ENCODE data around the gene LIPA.

DNA sequence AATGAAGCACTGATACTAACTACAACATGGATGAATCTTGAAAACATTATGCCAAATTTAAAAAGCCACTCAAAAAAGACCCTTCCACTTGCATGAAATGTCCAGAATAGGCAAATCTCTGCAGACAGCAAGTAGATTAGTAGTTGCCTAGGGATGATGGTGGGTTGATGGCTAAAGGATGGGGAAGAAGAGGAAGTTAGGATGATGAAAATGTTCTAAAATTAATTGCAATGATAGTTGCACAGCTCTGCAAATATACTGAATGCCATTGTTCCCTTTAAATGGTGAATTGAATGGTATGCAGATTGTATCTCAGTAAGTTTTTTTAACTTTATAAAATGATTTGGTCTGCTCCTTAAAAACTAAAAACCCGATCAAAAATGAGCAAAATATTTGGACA is 7.3 kb upstream of the LIPA start:
- no peak for TF ChIP-seq TCF4 (CRISPR knock-in tag; IDR thresholded peaks at IDR 0.05; ENCODE audit: borderline replicate concordance)
- TF ChIP-seq, protein P1, sequence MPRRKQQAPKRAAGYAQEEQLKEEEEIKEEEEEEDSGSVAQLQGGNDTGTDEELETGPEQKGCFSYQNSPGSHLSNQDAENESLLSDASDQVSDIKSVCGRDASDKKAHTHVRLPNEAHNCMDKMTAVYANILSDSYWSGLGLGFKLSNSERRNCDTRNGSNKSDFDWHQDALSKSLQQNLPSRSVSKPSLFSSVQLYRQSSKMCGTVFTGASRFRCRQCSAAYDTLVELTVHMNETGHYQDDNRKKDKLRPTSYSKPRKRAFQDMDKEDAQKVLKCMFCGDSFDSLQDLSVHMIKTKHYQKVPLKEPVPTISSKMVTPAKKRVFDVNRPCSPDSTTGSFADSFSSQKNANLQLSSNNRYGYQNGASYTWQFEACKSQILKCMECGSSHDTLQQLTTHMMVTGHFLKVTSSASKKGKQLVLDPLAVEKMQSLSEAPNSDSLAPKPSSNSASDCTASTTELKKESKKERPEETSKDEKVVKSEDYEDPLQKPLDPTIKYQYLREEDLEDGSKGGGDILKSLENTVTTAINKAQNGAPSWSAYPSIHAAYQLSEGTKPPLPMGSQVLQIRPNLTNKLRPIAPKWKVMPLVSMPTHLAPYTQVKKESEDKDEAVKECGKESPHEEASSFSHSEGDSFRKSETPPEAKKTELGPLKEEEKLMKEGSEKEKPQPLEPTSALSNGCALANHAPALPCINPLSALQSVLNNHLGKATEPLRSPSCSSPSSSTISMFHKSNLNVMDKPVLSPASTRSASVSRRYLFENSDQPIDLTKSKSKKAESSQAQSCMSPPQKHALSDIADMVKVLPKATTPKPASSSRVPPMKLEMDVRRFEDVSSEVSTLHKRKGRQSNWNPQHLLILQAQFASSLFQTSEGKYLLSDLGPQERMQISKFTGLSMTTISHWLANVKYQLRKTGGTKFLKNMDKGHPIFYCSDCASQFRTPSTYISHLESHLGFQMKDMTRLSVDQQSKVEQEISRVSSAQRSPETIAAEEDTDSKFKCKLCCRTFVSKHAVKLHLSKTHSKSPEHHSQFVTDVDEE (CRISPR knock-in tag; IDR thresholded peaks at IDR 0.05), result no peak
- TF ChIP-seq ZNF70 (CRISPR knock-in tag; IDR thresholded peaks at IDR 0.05), result no peak
- no peak for TF ChIP-seq ZNF8 (CRISPR knock-in tag; IDR thresholded peaks at IDR 0.05)
- TF ChIP-seq ZFP30 (CRISPR knock-in tag; IDR thresholded peaks at IDR 0.05), result no peak
- TF ChIP-seq, protein P2, sequence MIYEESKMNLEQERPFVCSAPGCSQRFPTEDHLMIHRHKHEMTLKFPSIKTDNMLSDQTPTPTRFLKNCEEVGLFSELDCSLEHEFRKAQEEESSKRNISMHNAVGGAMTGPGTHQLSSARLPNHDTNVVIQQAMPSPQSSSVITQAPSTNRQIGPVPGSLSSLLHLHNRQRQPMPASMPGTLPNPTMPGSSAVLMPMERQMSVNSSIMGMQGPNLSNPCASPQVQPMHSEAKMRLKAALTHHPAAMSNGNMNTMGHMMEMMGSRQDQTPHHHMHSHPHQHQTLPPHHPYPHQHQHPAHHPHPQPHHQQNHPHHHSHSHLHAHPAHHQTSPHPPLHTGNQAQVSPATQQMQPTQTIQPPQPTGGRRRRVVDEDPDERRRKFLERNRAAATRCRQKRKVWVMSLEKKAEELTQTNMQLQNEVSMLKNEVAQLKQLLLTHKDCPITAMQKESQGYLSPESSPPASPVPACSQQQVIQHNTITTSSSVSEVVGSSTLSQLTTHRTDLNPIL (CRISPR knock-in tag; IDR thresholded peaks at IDR 0.05; ENCODE audit: low read depth), result no peak
- no peak for TF ChIP-seq CSDC2 (CRISPR knock-in tag; IDR thresholded peaks at IDR 0.05)
- no peak for TF ChIP-seq GLIS3 (CRISPR knock-in tag; IDR thresholded peaks at IDR 0.05)
- TF ChIP-seq BACH2 (CRISPR knock-in tag; IDR thresholded peaks at IDR 0.05; ENCODE audit: borderline replicate concordance), result no peak
- TF ChIP-seq SNAI2 (CRISPR knock-in tag; IDR thresholded peaks at IDR 0.05), result no peak
- no peak for TF ChIP-seq RARB (CRISPR knock-in tag; IDR thresholded peaks at IDR 0.05)
- TF ChIP-seq, protein P3, sequence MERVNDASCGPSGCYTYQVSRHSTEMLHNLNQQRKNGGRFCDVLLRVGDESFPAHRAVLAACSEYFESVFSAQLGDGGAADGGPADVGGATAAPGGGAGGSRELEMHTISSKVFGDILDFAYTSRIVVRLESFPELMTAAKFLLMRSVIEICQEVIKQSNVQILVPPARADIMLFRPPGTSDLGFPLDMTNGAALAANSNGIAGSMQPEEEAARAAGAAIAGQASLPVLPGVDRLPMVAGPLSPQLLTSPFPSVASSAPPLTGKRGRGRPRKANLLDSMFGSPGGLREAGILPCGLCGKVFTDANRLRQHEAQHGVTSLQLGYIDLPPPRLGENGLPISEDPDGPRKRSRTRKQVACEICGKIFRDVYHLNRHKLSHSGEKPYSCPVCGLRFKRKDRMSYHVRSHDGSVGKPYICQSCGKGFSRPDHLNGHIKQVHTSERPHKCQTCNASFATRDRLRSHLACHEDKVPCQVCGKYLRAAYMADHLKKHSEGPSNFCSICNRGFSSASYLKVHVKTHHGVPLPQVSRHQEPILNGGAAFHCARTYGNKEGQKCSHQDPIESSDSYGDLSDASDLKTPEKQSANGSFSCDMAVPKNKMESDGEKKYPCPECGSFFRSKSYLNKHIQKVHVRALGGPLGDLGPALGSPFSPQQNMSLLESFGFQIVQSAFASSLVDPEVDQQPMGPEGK (CRISPR knock-in tag; IDR thresholded peaks at IDR 0.05; ENCODE audit: borderline replicate concordance), result no peak
- TF ChIP-seq ARNTL (CRISPR knock-in tag; IDR thresholded peaks at IDR 0.05; ENCODE audit: borderline replicate concordance, low read depth), result no peak
- TF ChIP-seq OSR1 (CRISPR knock-in tag; IDR thresholded peaks at IDR 0.05), result no peak
